ENCODE measurements around the gene RAB3GAP2. TPM values are rescaled to one million over a fixed set of nuclear protein-coding genes. Genes with fewer than 3 reads are reported as not detected.
"Not testable (repeated sequence)": the region's sequence is repeated elsewhere in the genome, so short reads cannot be mapped to it uniquely, and the experiment has no call there.

Gene RAB3GAP2
- total RNA-seq, 1 donor from 2014 or later: 26.1 TPM

GRCh38 chr1:220221670-220222069 is 50.6 kb downstream of the RAB3GAP2 start:
- H3K4me3 ChIP-seq (ENCODE audit: low read depth, low read length): no peak overlapping the region
- H3K27me3 ChIP-seq (ENCODE audit: control insufficient read depth, insufficient read depth, low read length): no peaks in the 10 kb centered on the region
- H3K36me3 ChIP-seq (ENCODE audit: control insufficient read depth, insufficient read depth, low read length): no peaks in the 10 kb centered on the region
- no peak for DNase-seq (ENCODE audit: low read depth)
- FAIRE-seq: no peak
- TF ChIP-seq CTCF (IDR thresholded peaks at IDR 0.05; ENCODE audit: insufficient read depth, low read length, severe bottlenecking): no peak

DNA sequence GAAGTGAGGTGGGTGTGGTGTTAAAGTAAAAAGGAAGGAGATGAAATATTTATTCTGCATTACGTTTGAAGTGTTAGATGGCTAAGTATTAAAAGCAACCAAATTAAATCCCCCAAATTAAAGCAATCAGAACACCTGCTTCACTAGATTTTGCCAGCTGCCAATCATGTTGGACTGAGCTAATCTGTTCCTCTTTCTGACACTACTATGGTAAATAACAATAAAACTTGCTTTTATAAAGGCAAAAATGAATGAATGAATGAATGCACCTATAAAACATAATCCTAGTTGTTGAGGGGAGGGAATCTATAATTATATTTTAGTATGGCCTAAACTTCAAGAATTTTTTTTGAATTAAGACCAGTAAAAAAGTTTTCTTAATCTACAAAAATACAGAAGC is 51.0 kb downstream of the RAB3GAP2 start:
- TF ChIP-seq CTCF (IDR thresholded peaks at IDR 0.05; ENCODE audit: insufficient read depth, low read length, severe bottlenecking): no peak
- Histone ChIP-seq H3K36me3 (ENCODE audit: control insufficient read depth, insufficient read depth, low read length) (no peaks in the 10 kb centered on the region), H3K27me3 (ENCODE audit: control insufficient read depth, insufficient read depth, low read length) (no peaks in the 10 kb centered on the region), H3K4me3 (ENCODE audit: low read depth, low read length) (no peak overlapping the region)
- FAIRE-seq: no peak
- no peak for DNase-seq (ENCODE audit: low read depth)

DNA sequence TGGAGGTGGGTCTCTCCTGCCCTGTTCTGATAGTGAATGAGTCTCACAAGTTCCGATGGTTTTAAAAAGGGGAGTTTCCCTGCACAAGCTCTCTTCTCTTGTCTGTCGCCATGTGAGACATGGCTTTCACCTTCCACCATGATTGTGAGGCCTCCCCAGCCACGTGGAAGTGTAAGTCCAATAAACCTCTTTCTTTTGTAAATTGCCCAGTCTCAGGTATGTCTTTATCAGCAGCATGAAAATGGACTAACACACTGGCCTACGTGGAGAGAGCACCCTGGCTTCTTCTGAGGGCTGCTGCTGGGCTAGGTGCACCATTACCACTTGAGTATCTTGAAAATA is 51.6 kb downstream of the RAB3GAP2 start:
- not testable (repeated sequence) for H3K27me3 ChIP-seq (ENCODE audit: control insufficient read depth, insufficient read depth, low read length); DNase-seq (ENCODE audit: low read depth); FAIRE-seq

DNA sequence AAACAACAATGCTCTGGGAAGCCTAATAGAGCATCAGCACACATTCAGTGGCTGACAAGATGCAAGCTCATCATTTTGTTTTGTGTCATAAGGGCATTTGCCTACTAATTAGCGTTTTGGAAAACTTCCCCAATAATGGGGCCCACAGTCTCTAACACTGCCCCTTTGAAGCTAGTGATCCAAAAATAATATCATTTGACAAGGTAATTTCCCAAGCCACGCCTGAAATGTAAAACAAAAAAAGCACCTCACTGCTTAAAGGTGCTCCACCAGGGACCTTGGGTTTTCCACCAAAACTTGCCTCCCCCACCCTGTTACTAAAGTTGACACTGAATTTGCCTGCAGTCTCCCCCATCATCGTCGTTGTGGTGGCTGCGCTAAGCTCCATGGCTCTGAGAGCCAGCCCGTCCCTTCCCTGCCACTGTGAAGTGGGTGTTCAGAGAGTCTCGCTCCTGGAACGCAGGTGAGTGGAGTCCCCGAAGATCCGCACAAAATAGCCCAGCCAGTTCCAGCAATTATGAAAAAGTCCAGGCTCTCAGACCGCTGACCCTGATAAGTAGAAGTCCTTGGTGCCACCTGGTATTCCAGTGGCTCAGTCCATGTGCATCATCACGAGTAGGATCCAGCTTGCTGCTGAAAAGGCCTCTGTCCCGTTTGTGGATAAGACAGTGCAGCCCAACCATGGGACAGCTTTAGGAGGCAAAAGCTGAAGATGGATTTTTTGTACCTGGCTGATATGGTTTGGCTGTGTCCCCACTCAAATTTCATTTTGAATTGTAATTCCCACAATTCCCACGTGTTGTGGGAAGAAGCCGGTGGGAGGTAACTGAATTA is 52.2 kb downstream of the RAB3GAP2 start:
- Histone ChIP-seq H3K36me3 (ENCODE audit: control insufficient read depth, insufficient read depth, low read length) (no peaks in the 10 kb centered on the region), H3K27me3 (ENCODE audit: control insufficient read depth, insufficient read depth, low read length) (no peaks in the 10 kb centered on the region), H3K4me3 (ENCODE audit: low read depth, low read length) (no peak overlapping the region)
- FAIRE-seq: no peak
- no peak for DNase-seq (ENCODE audit: low read depth)
- no peak for TF ChIP-seq CTCF (IDR thresholded peaks at IDR 0.05; ENCODE audit: insufficient read depth, low read length, severe bottlenecking)

More for the DNA sequence above, 51.6 kb downstream of the RAB3GAP2 start:
- not testable (repeated sequence) for H3K36me3 ChIP-seq (ENCODE audit: control insufficient read depth, insufficient read depth, low read length); H3K4me3 ChIP-seq (ENCODE audit: low read depth, low read length)

DNA sequence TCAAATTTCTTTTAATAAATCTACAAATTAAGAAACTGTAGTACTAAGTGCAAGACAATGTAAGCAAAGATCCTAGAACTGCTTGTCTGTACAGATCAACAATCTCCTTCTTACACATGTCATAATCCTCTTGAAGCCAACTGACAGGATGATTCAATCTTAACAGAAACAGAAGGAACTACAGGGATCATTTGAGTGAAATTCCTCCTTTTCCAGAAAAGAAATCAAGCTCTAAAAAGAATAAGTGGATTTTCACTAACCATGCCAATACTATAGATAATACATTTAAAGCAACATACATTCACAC is 53.2 kb downstream of the RAB3GAP2 start:
- FAIRE-seq (no peak), DNase-seq (ENCODE audit: low read depth) (peak; percentile 33)
- no peak for TF ChIP-seq CTCF (IDR thresholded peaks at IDR 0.05; ENCODE audit: insufficient read depth, low read length, severe bottlenecking)
- H3K27me3 ChIP-seq (ENCODE audit: control insufficient read depth, insufficient read depth, low read length): no peaks in the 10 kb centered on the region
- no peaks in the 10 kb centered on the region for H3K36me3 ChIP-seq (ENCODE audit: control insufficient read depth, insufficient read depth, low read length)
- no peak overlapping the region for H3K4me3 ChIP-seq (ENCODE audit: low read depth, low read length)

- H3K27me3 ChIP-seq (ENCODE audit: control insufficient read depth, insufficient read depth, low read length); FAIRE-seq; H3K36me3 ChIP-seq (ENCODE audit: control insufficient read depth, insufficient read depth, low read length); H3K4me3 ChIP-seq (ENCODE audit: low read depth, low read length): not testable (repeated sequence)
- peak; percentile 53 for TF ChIP-seq CTCF (IDR thresholded peaks at IDR 0.05; ENCODE audit: insufficient read depth, low read length, severe bottlenecking)
- DNase-seq (ENCODE audit: low read depth): peak; percentile 72
These were observed 53.7 kb downstream of the RAB3GAP2 start for GRCh38 chr1:220218397-220219135.
